ENCODE measurements around the gene NDUFC2.

Gene NDUFC2

GRCh38 chr11:78025378-78025777 is 54.3 kb downstream of the NDUFC2 start:
- DNase-seq (no peak), ATAC-seq (replicated peaks) (no peak)
- no peak overlapping the region for H3K4me3 Mint-ChIP-seq
- peaks cover 16 to 33% of the 10 kb centered on the region in 2 donors for H3K27me3 Mint-ChIP-seq
- H3K9me3 Mint-ChIP-seq = no peaks in the 10 kb centered on the region
- peaks cover 0 to 2% of the 10 kb centered on the region in 2 donors for H3K4me1 Mint-ChIP-seq (ENCODE audit: low read depth in 2 of 2)
- no peaks in the 10 kb centered on the region for H3K36me3 Mint-ChIP-seq (ENCODE audit: insufficient read depth)
- no peak overlapping the region for H3K27ac Mint-ChIP-seq

GRCh38 chr11:78023426-78023825 is 56.2 kb downstream of the NDUFC2 start:
- ATAC-seq (replicated peaks) = no peak
- Mint-ChIP-seq H3K4me3 (no peak overlapping the region), H3K36me3 (ENCODE audit: insufficient read depth) (no peaks in the 10 kb centered on the region), H3K4me1 (ENCODE audit: low read depth in 2 of 2) (peaks cover 0 to 2% of the 10 kb centered on the region in 2 donors), H3K27ac (no peak overlapping the region), H3K27me3 (peaks cover 16 to 33% of the 10 kb centered on the region in 2 donors), H3K9me3 (no peaks in the 10 kb centered on the region)
- DNase-seq = no peak

GRCh38 chr11:78022397-78023396 is 57.0 kb downstream of the NDUFC2 start, which contains the start of gene KCTD14:
KCTD14 (minus strand) TSS chr11:78023276; CDS start chr11:78023249, 27 bp downstream.
- ATAC-seq (replicated peaks) = no peak
- Mint-ChIP-seq H3K36me3 (ENCODE audit: insufficient read depth) (no peaks in the 10 kb centered on the region), H3K9me3 (no peaks in the 10 kb centered on the region), H3K4me1 (ENCODE audit: low read depth in 2 of 2) (peaks cover 0 to 2% of the 10 kb centered on the region in 2 donors), H3K27me3 (peaks cover 16 to 33% of the 10 kb centered on the region in 2 donors), H3K27ac (no peak within 1 kb of the TSS), H3K4me3 (no peak within 1 kb of the TSS)
- no peak for DNase-seq

GRCh38 chr11:78021611-78022010 is 58.1 kb downstream of the NDUFC2 start:
- Mint-ChIP-seq H3K9me3 (no peaks in the 10 kb centered on the region), H3K27ac (no peak overlapping the region), H3K36me3 (ENCODE audit: insufficient read depth) (no peaks in the 10 kb centered on the region), H3K4me3 (no peak overlapping the region), H3K27me3 (peaks cover 16 to 33% of the 10 kb centered on the region in 2 donors), H3K4me1 (ENCODE audit: low read depth in 2 of 2) (peaks cover 0 to 2% of the 10 kb centered on the region in 2 donors)
- DNase-seq = no peak
- ATAC-seq (replicated peaks) = no peak

GRCh38 chr11:78020246-78020645 is 59.4 kb downstream of the NDUFC2 start:
- Mint-ChIP-seq H3K27me3 (peaks cover 16 to 28% of the 10 kb centered on the region in 2 donors), H3K4me1 (ENCODE audit: low read depth in 2 of 2) (peaks cover 0 to 2% of the 10 kb centered on the region in 2 donors), H3K36me3 (ENCODE audit: insufficient read depth) (no peaks in the 10 kb centered on the region), H3K9me3 (no peaks in the 10 kb centered on the region), H3K4me3 (no peak overlapping the region), H3K27ac (no peak overlapping the region)
- DNase-seq = no peak
- no peak for ATAC-seq (replicated peaks)

GRCh38 chr11:78019808-78020207 is 59.9 kb downstream of the NDUFC2 start:
- Mint-ChIP-seq H3K4me3 (no peak overlapping the region), H3K4me1 (ENCODE audit: low read depth in 2 of 2) (peaks cover 0 to 2% of the 10 kb centered on the region in 2 donors), H3K27me3 (peaks cover 16 to 28% of the 10 kb centered on the region in 2 donors), H3K9me3 (no peaks in the 10 kb centered on the region), H3K36me3 (ENCODE audit: insufficient read depth) (no peaks in the 10 kb centered on the region), H3K27ac (no peak overlapping the region)
- ATAC-seq (replicated peaks) = no peak
- DNase-seq = no peak

All from effector memory CD8-positive, alpha-beta T cell (primary cell).